DMS153 (cell line): ENCODE measurements around the gene HLF.

Experiments used
- DNase-seq: peaks from one replicate; lab custom pipeline; 2025; lab: John Stamatoyannopoulos, UW

HLF gene

GRCh38 chr17:55363033-55363432 is 98.3 kb downstream of the HLF start:
- DNase-seq: no peak

- DNase-seq: no peak
These were observed 101.3 kb downstream of the HLF start for GRCh38 chr17:55366020-55366481.

GRCh38 chr17:55368706-55369105 is 103.9 kb downstream of the HLF start:
- DNase-seq: no peak
